GM08714 (cell line): ENCODE measurements around the gene MYBBP1A.

Experiments used
- H3K4me3 ChIP-seq: fragments of 200-500 bp; sonication (Bioruptor generic); 2 replicates; pipeline ENCODE4 v1.5.1; 2014; ENCODE audit warnings: mild to moderate bottlenecking, low read length, inconsistent platforms
- ZNF274 ChIP-seq: IDR thresholded peaks from 2 replicates; pipeline ENCODE4 v1.6.1; 2012; ENCODE audit warnings: mild to moderate bottlenecking, low read depth, low read length

The MYBBP1A gene

GRCh38 chr17:4523946-4524345, 31.2 kb downstream of the MYBBP1A start:
- no peak overlapping the region for H3K4me3 ChIP-seq

GRCh38 chr17:4522661-4523060, 32.5 kb downstream of the MYBBP1A start:
- no peak overlapping the region for H3K4me3 ChIP-seq

More at GRCh38 chr17:4523946-4524345, 31.2 kb downstream of the MYBBP1A start:
- no peak for TF ChIP-seq ZNF274

GRCh38 chr17:4520894-4521600, 34.1 kb downstream of the MYBBP1A start:
- TF ChIP-seq ZNF274, result no peak
- H3K4me3 ChIP-seq, result no peak overlapping the region

More at GRCh38 chr17:4522661-4523060, 32.5 kb downstream of the MYBBP1A start:
- TF ChIP-seq ZNF274, result no peak

GRCh38 chr17:4520060-4520893, 34.9 kb downstream of the MYBBP1A start:
- TF ChIP-seq ZNF274, result no peak
- no peak overlapping the region for H3K4me3 ChIP-seq

GRCh38 chr17:4519361-4519788, 35.8 kb downstream of the MYBBP1A start:
- no peak overlapping the region for H3K4me3 ChIP-seq
- no peak for TF ChIP-seq ZNF274

- no peak overlapping the region for H3K4me3 ChIP-seq
- no peak for TF ChIP-seq ZNF274
Measured at GRCh38 chr17:4518901-4519300, 36.3 kb downstream of the MYBBP1A start.

- H3K4me3 ChIP-seq, result no peak overlapping the region
- TF ChIP-seq ZNF274, result no peak
Measured at GRCh38 chr17:4516735-4517134, 38.4 kb downstream of the MYBBP1A start.

- no peak overlapping the region for H3K4me3 ChIP-seq
- TF ChIP-seq ZNF274, result no peak
Measured at GRCh38 chr17:4515501-4515900, 39.7 kb downstream of the MYBBP1A start.

- H3K4me3 ChIP-seq, result no peak overlapping the region
- no peak for TF ChIP-seq ZNF274
Measured at GRCh38 chr17:4514779-4515178, 40.4 kb downstream of the MYBBP1A start.

- TF ChIP-seq ZNF274, result no peak
- no peak overlapping the region for H3K4me3 ChIP-seq
Measured at GRCh38 chr17:4514206-4514605, 41.0 kb downstream of the MYBBP1A start.

- no peak for TF ChIP-seq ZNF274
- H3K4me3 ChIP-seq, result no peak overlapping the region
Measured at GRCh38 chr17:4513113-4514032, 41.8 kb downstream of the MYBBP1A start.

GRCh38 chr17:4512156-4513112, 42.8 kb downstream of the MYBBP1A start:
- no peak overlapping the region for H3K4me3 ChIP-seq
- no peak for TF ChIP-seq ZNF274

GRCh38 chr17:4511199-4511932, 43.8 kb downstream of the MYBBP1A start:
- TF ChIP-seq ZNF274, result no peak
- H3K4me3 ChIP-seq, result no peak overlapping the region
